H1 (cell line): ENCODE measurements around the gene SLC6A6. TPM values are rescaled to one million over a fixed set of nuclear protein-coding genes. Genes with fewer than 3 reads are reported as not detected.

Experiments used
- SAP30 ChIP-seq: fragments of 300-600 bp; sonication (generic); IDR thresholded peaks from 2 replicates; pipeline ENCODE4 v1.7.1; 2012; ENCODE audit warnings: low read length, moderate library complexity, mild to moderate bottlenecking, inconsistent platforms; ENCODE audit not compliant: insufficient read depth, insufficient replicate concordance
- polyA plus RNA-seq, 7 experiments: library from polyadenylated mRNA; depleted of rRNA in 3 of 7; stranded (reverse) in 5 of 7; unstranded in 2 of 7; fragments of >200 nt in 5 of 7; fragments of 200-250 nt in 2 of 7; gene quantifications; 1 replicate in 5 of 7; 2 replicates in 1 of 7; 4 replicates in 1 of 7; pipeline versions ENCODE4 v1.2.1 to v1.2.3, GENCODE V29; 2011 to 2013; ENCODE audit warnings: missing spikeins in 2 of 7, mixed read lengths in 2 of 7
- total RNA-seq: library from RNA; stranded (reverse); fragmentation: NEBNext Ultra II Directional; extraction: Animal tissue kit (Norgen Biotek cat#: 25700); gene quantifications from 2 replicates; pipeline ENCODE4 v1.2.1, GENCODE V29; 2021

SLC6A6 gene
- total and polyA plus RNA-seq, 2 of the 8 experiments (the other 6 are each of a cell fraction or from before 2014, with no cell fraction given) = 66.2 to 144 TPM

DNA sequence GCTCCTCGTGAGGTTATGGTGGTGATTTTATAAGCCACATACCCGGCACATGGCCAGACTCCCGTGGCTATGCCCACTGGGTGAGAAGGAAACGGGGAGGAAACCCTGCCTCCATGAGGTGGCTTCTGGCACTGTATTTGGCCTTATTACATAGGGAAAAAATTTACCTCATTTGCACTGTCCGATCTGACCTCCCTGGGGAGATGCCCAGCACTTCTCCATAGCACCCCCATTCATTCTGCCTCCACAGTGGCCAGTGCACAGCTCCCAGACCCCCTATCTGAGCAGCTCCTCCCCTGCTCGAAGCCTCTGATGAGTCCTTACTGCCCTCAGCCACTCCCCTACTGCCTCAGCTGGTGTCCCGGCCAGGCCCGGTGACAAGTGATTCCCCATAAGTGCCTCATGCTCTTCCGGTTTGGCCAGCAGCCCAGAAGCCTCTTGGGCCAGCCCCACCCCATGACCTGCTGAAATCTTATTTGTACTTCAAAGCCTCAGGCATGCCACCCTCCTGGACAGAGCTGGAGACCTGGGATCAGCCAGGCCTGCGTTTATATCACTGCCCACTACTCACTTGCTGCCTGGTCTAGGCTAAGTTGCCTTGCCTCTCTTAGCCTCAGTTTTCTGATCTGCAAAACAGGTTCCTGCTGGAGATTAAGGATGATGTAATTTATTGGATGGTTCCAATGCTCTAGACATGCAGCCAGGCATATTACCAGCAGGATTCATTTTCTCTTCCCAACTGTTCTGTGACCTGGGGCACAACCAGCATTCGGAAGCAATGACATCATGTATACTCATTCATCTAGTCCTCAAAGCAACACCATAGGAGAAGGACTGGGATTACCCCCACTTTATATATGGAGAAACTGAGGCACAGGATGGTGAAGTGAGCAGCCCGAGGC, 30.6 kb upstream of the SLC6A6 start (continued):
- TF ChIP-seq SAP30 = no peak
